Progenitor cell of endocrine pancreas (in vitro differentiated cells): Measurements from ENCODE around the gene WFIKKN1. TPM values are rescaled to one million over a fixed set of nuclear protein-coding genes. Genes with fewer than 3 reads are reported as not detected.

ENCODE experiments used
- DNase-seq: peaks from one replicate; pipeline ENCODE4 v3.0.0; 2021; ENCODE audit warnings: low spot score; ENCODE audit not compliant: unreplicated experiment
- H3K27ac Mint-ChIP-seq: 2 replicates; pipeline ENCODE4 v1.8.0; 2021; ENCODE audit warnings: mild to moderate bottlenecking, moderate library complexity, mixed read lengths
- H3K27me3 Mint-ChIP-seq: 2 replicates; pipeline ENCODE4 v1.8.0; 2021; ENCODE audit warnings: mixed read lengths
- H3K36me3 Mint-ChIP-seq: 2 replicates; pipeline ENCODE4 v1.8.0; 2022; ENCODE audit warnings: mixed read lengths; ENCODE audit not compliant: insufficient read depth
- H3K4me1 Mint-ChIP-seq: 2 replicates; pipeline ENCODE4 v1.8.0; 2021; ENCODE audit warnings: low read depth, mixed read lengths
- H3K4me3 Mint-ChIP-seq: 2 replicates; pipeline ENCODE4 v1.8.0; 2021; ENCODE audit warnings: low read depth, mild to moderate bottlenecking, moderate library complexity, mixed read lengths
- H3K9me3 Mint-ChIP-seq: 2 replicates; pipeline ENCODE4 v1.8.0; 2021; ENCODE audit warnings: low read depth, mixed read lengths
- CTCF ChIP-seq: fragments of 200-600 bp; sonication (generic); IDR thresholded peaks from one replicate; pipeline ENCODE4 v1.5.0; 2021; ENCODE audit warnings: antibody characterized with exemption, mild to moderate bottlenecking; ENCODE audit not compliant: unreplicated experiment
- total RNA-seq: library from RNA; stranded (reverse); gene quantifications from 2 replicates; pipeline ENCODE4 v1.2.1, GENCODE V29; 2021

Gene WFIKKN1
- total RNA-seq, 1 donor from 2014 or later, result 42.8 TPM

GRCh38 chr16:642189-643049 is 11.6 kb downstream of the WFIKKN1 start:
- Mint-ChIP-seq H3K36me3 (peaks cover 2% of the 10 kb centered on the region), H3K27ac (no peak overlapping the region), H3K27me3 (no peaks in the 10 kb centered on the region), H3K9me3 (no peaks in the 10 kb centered on the region), H3K4me3 (peak overlapping the region; percentile 68), H3K4me1 (peaks cover 7% of the 10 kb centered on the region)
- no peak for TF ChIP-seq CTCF
- DNase-seq, result no peak

- Mint-ChIP-seq H3K9me3 (no peaks in the 10 kb centered on the region), H3K4me1 (peaks cover 4% of the 10 kb centered on the region), H3K27ac (no peak overlapping the region), H3K36me3 (peaks cover 2% of the 10 kb centered on the region), H3K27me3 (no peaks in the 10 kb centered on the region), H3K4me3 (peak overlapping the region; percentile 68)
- no peak for DNase-seq
- no peak for TF ChIP-seq CTCF
Measured at GRCh38 chr16:643050-643368, 12.2 kb downstream of the WFIKKN1 start.

DNA sequence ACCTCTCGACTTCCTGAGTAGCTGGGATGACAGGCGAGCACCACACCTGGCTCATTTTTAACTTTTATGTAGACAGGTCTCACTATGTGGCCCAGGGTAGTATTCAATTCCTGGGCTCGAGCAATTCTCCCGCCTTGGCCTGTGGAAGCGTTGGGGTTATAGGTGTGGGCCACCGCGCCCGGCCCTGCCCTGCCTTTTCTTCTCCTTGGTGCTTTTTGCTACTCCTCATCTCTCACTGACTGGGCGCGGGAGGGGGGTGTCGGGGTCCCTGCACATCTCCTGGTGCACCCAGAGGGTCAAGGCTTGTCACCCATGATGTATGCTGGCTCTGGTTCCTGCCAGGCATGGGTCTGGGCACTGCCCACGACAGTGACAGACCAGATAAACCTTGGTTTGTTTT is 13.8 kb downstream of the WFIKKN1 start:
- Mint-ChIP-seq H3K36me3 (peaks cover 2% of the 10 kb centered on the region), H3K4me1 (peaks cover 3% of the 10 kb centered on the region), H3K27me3 (no peaks in the 10 kb centered on the region), H3K27ac (no peak overlapping the region), H3K4me3 (peak overlapping the region; percentile 62), H3K9me3 (no peaks in the 10 kb centered on the region)
- TF ChIP-seq CTCF, result no peak
- no peak for DNase-seq

GRCh38 chr16:645852-646678 is 15.3 kb downstream of the WFIKKN1 start:
- Mint-ChIP-seq H3K4me1 (peaks cover 4% of the 10 kb centered on the region), H3K27me3 (no peaks in the 10 kb centered on the region), H3K4me3 (no peak overlapping the region)

More at GRCh38 chr16:645852-646678, 15.3 kb downstream of the WFIKKN1 start:
- DNase-seq, result no peak
- Mint-ChIP-seq H3K36me3 (peaks cover 2% of the 10 kb centered on the region), H3K9me3 (no peaks in the 10 kb centered on the region), H3K27ac (no peak overlapping the region)
- no peak for TF ChIP-seq CTCF
